NT2/D1 (cell line): ENCODE measurements around the gene ST8SIA6.
A peak's percentile ranks its signal among the peaks of the same experiment; 100 is the strongest.

Experiments
- DNase-seq: peaks from one replicate; pipeline ENCODE4 v3.0.0-alpha.2; 2011; ENCODE audit warnings: low read depth, low spot score
- H3K27me3 ChIP-seq: 2 replicates; pipeline ENCODE4 v1.6.0; 2011; ENCODE audit warnings: mild to moderate bottlenecking; ENCODE audit not compliant: insufficient read length, insufficient read depth
- H3K36me3 ChIP-seq: 2 replicates; pipeline ENCODE4 v1.6.1; 2011; ENCODE audit warnings: mild to moderate bottlenecking, low read length, mixed read lengths; ENCODE audit not compliant: insufficient read depth, insufficient read length
- H3K4me1 ChIP-seq: 2 replicates; pipeline ENCODE4 v1.5.1; 2011; ENCODE audit not compliant: insufficient read depth, insufficient read length
- H3K4me3 ChIP-seq: 2 replicates; pipeline ENCODE4 v1.5.1; 2011; ENCODE audit warnings: low read depth; ENCODE audit not compliant: insufficient read length
- H3K9ac ChIP-seq: 2 replicates; pipeline ENCODE4 v1.6.0; 2011; ENCODE audit warnings: low read depth; ENCODE audit not compliant: insufficient read length
- H3K9me3 ChIP-seq: 2 replicates; pipeline ENCODE4 v1.5.1; 2011; ENCODE audit warnings: mild to moderate bottlenecking, low read length; ENCODE audit not compliant: insufficient read depth
- SUZ12 ChIP-seq: IDR thresholded peaks from 2 replicates; pipeline ENCODE4 v1.6.1; 2011; ENCODE audit not compliant: insufficient read length, insufficient read depth; ENCODE audit errors: extremely low read depth
- YY1 ChIP-seq: IDR thresholded peaks from 2 replicates; pipeline ENCODE4 v1.6.1; 2011; ENCODE audit not compliant: insufficient read length, insufficient read depth
- ZNF274 ChIP-seq: IDR thresholded peaks from 2 replicates; pipeline ENCODE4 v1.6.1; 2011; ENCODE audit warnings: mild to moderate bottlenecking, low read depth, low read length

The ST8SIA6 gene

DNA sequence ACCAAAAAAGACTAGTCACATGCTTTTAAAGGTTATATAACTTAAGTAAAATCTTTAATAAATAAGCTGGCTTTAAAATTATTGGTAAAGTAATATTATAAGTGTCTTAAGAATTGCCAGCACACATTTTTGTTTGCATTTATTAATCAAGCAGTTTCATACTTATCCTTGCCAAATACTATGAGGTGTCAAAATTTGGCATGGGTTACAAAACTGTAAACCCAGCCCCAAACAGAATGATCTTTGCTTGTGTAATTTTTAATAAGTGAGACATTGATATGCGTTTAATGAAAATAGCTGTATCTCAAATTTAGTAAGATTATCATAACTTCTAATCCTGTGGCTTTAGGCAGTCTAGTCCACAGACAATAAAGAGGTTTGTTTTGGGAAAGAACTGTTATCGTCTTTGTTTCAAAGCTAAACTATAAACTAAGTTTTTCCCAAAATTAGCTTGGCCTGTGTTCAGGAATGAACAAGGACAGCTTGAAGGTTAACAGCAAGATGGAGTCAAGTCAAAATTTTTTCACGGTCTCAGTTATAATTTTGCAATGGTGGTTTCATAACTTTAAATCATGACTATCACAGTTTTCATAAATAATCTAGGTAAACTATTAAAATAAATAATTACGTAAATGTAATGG is 72.8 kb downstream of the ST8SIA6 start:
- no peak for TF ChIP-seq YY1
- TF ChIP-seq ZNF274, result no peak
- TF ChIP-seq SUZ12, result no peak
- Histone ChIP-seq H3K36me3 (no peaks in the 10 kb centered on the region), H3K9me3 (no peaks in the 10 kb centered on the region), H3K9ac (no peak overlapping the region), H3K27me3 (no peaks in the 10 kb centered on the region), H3K4me1 (no peaks in the 10 kb centered on the region), H3K4me3 (no peak overlapping the region)
- no peak for DNase-seq

DNA sequence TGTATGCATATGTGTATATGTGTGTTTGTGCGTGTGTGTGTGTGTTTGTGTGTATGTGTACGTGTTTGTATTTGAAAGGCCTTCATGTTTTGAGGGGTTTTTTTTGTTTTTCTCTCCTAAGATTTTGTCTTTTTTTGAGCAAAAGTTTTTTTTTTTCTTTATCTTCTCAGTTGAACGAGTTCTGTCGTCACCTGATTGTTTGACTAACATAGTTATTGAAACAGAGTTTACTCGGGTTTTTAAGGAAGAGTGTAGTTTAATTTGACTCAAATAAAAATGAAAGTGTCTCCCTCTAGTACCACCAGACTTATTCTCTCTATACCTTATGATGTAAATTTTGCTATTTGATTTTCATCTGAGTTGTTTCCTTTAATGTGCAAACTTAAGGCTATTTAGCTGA is 73.5 kb downstream of the ST8SIA6 start:
- H3K27me3 ChIP-seq, result no peaks in the 10 kb centered on the region
- no peak for DNase-seq
- H3K9me3 ChIP-seq, result no peaks in the 10 kb centered on the region
- no peaks in the 10 kb centered on the region for H3K36me3 ChIP-seq
- TF ChIP-seq SUZ12 (no peak), YY1 (no peak), ZNF274 (no peak)
- no peaks in the 10 kb centered on the region for H3K4me1 ChIP-seq
- H3K9ac ChIP-seq, result no peak overlapping the region
- H3K4me3 ChIP-seq, result no peak overlapping the region

DNA sequence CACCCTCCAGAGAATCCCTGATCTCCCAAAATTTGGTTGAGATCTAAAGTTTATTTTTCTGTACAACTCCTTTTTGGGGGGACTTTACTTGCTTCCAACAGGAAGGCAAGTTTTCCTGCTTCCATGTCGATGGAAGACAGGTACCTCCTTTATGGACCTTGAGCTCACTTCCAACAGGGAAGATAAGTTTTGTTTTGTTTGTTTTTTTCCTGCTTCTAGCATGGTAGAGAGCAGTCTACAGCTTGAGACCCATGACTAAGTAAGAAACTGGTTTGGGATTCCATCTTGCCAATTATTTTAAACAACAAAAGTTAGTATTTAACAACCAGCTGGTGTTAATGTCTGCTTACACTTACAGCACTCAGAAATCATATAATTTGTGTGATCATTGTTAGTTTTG is 74.4 kb downstream of the ST8SIA6 start:
- Histone ChIP-seq H3K36me3 (no peaks in the 10 kb centered on the region), H3K27me3 (no peaks in the 10 kb centered on the region), H3K9ac (no peak overlapping the region), H3K4me1 (no peaks in the 10 kb centered on the region), H3K9me3 (no peaks in the 10 kb centered on the region), H3K4me3 (no peak overlapping the region)
- no peak for TF ChIP-seq SUZ12
- no peak for DNase-seq

DNA sequence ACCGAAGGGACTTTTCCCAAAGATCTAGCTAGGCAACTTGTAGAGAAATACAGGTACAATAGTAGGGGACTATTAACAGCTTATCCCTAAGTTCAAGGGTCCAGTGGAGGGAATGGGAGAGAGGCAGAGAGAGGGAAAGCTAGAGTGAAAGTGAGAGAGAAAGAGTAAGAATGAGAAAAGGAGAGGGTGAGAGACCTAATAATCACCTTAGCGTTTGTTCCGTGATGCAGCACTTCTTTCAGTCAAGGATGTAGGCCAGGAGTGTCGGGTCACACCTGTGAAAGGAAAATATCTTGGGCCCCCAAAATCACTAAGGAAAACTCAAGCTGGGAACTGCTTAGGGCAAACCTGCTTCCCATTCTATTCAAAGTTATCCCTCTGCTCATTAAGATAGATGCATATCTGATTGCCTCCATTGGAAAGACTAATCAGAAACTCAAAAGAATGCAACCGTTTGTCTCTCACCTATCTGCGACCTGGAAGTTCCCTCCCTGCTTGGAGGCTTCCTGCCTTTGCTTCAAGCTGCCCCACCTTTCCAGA is 75.2 kb downstream of the ST8SIA6 start:
- no peaks in the 10 kb centered on the region for H3K36me3 ChIP-seq
- H3K4me3 ChIP-seq, result no peak overlapping the region
- no peak for TF ChIP-seq YY1
- TF ChIP-seq SUZ12, result no peak
- TF ChIP-seq ZNF274, result no peak
- no peaks in the 10 kb centered on the region for H3K9me3 ChIP-seq
- DNase-seq, result no peak
- H3K9ac ChIP-seq, result no peak overlapping the region
- H3K27me3 ChIP-seq, result no peaks in the 10 kb centered on the region
- H3K4me1 ChIP-seq, result no peaks in the 10 kb centered on the region

DNA sequence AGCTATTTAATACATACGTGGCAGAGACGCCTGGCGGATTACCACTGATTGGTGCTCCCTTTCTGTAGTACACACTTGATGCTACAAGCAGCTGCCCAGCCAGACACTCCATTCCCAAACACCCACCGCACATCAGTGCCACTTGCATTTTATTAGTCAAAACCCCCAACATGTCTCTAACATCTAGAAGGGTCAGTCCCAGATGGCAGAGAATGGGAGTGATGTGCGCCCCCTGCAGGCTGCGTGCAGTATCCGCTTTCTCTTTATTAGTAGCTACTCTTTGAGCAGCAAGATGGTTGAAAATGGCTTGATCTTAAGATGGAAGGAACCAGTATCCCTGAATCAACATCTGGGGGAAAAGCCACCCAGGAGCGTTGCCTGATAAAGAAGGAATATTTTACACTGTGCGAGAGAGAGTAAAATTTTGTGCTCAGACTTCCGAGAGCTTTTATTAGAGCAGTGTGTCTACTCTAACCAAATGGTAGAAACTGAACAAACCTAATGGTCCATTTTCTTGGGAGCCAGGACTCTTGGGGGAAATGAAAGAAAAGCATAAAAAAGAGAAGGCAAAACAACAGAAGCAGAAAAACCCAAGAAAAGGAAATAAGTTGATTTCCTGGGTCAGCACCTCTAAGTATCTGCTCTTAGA is 78.3 kb downstream of the ST8SIA6 start:
- Histone ChIP-seq H3K9ac (no peak overlapping the region), H3K36me3 (no peaks in the 10 kb centered on the region), H3K4me1 (no peaks in the 10 kb centered on the region), H3K4me3 (no peak overlapping the region), H3K9me3 (no peaks in the 10 kb centered on the region), H3K27me3 (no peaks in the 10 kb centered on the region)
- DNase-seq, result peak; percentile 15
- TF ChIP-seq ZNF274, result no peak
- no peak for TF ChIP-seq YY1
- TF ChIP-seq SUZ12, result no peak

DNA sequence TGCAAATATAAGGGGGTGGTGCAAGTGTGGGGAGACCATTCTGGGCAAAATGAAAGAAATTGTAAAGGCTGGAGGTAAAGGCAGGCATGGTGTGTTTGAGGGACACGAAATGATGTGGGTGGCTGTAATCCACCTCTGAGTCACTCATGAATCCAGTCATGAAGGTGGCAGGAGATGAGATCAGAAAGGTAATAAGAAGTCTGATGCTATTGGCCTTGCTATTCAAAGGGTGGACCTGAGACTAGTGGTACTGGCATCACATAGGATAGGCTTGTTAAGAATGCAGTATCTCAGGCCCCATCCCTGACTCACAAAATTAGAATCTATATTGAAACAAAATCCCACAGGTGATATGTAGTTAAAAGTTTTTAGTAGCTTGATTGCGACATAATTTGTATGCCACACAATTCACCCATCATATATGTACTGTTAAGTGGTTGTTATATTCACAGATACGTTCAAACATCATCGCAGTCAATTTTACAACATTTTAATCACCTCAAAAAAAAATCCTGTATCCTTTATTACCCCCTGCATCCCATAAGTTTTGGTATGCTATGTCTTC is 85.6 kb downstream of the ST8SIA6 start:
- Histone ChIP-seq H3K36me3 (no peaks in the 10 kb centered on the region), H3K9me3 (0 out of 2 replicates have a peak, but pooled peaks cover 4% of the 10 kb centered on the region), H3K27me3 (no peaks in the 10 kb centered on the region), H3K9ac (no peak overlapping the region), H3K4me1 (no peaks in the 10 kb centered on the region), H3K4me3 (no peak overlapping the region)
- TF ChIP-seq ZNF274, result no peak
- TF ChIP-seq YY1, result no peak
- TF ChIP-seq SUZ12, result no peak
- DNase-seq, result no peak

DNA sequence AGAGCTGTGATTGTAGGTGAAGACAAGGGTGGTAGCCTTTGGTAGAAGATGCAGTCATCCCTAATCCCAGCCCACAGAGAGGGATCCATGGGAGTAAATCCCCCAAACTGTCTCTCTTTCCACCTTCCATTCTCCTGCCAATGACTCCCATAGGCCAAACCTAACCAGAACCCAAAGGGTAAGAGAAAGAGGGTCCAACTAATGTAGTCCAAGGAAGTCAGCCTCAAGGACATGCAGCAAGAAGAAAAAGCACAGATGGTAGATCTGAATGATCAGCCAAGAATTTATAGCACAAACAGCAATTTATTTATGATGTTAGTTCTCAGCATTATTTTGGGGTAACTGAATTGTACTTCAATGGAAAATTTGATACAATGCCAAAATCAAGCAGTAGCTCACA is 87.7 kb downstream of the ST8SIA6 start:
- H3K9ac ChIP-seq, result no peak overlapping the region
- 0 out of 2 replicates have a peak, but pooled peaks cover 4% of the 10 kb centered on the region for H3K9me3 ChIP-seq
- no peak overlapping the region for H3K4me3 ChIP-seq
- no peaks in the 10 kb centered on the region for H3K27me3 ChIP-seq
- no peak for DNase-seq
- H3K36me3 ChIP-seq, result no peaks in the 10 kb centered on the region
- H3K4me1 ChIP-seq, result no peaks in the 10 kb centered on the region
- TF ChIP-seq YY1 (no peak), SUZ12 (no peak)

DNA sequence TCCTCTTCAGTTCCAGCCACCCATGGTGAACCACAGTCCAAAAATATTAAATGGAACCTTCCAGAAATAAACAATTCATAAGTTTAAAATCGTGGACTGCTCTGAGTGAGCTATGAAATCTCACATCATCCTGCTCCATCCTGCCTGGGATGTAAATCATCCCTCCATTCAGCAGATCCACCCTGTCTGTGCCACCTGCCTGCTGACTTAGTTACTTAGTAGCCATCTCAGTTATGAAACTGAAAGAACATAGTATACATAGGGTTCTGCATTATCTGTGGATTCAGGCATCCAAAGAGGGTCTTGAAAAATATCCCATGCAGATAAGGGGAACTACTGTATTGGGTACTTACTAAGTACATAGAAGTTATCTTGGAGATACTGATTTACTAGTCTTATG is 89.0 kb downstream of the ST8SIA6 start:
- H3K9ac ChIP-seq, result no peak overlapping the region
- no peaks in the 10 kb centered on the region for H3K27me3 ChIP-seq
- no peaks in the 10 kb centered on the region for H3K36me3 ChIP-seq
- TF ChIP-seq SUZ12, result no peak
- TF ChIP-seq YY1, result no peak
- no peak for TF ChIP-seq ZNF274
- 0 out of 2 replicates have a peak, but pooled peaks cover 4% of the 10 kb centered on the region for H3K9me3 ChIP-seq
- DNase-seq, result no peak
- H3K4me3 ChIP-seq, result no peak overlapping the region
- no peaks in the 10 kb centered on the region for H3K4me1 ChIP-seq
